Measurements from ENCODE around the gene FAM209B.

DNA sequence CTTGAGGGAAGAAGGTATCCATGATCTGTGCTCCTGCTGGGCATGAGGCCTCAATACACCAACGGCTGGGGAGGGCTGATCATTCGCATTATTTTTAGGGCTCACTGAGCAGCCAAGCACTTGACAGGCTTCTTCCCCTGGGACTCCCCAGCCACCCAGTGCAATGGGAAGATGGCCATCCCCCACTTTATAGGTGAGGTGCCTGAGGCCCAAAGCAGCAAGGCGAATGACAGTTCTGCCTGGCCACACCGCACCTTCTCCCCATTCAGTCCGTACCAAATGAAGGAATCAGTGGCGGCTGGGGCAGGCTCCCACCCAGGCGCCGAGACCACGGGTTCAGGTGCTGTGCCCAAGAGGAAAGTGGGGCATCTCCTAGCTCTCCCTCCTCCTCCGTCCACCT lies 12.9 kb upstream of the FAM209B start:
- TF ChIP-seq CTCF (IDR thresholded peaks at IDR 0.05; ENCODE audit: poor library complexity): no peak
- TF ChIP-seq EZH2 (IDR thresholded peaks at IDR 0.05; ENCODE audit: borderline replicate concordance): no peak

Measured in hepatocyte (in vitro differentiated cells).